GM23248 (cell line): Measurements from ENCODE around the gene LBX2.

Experiments used
- EZH2 ChIP-seq: fragments of 200-600 bp; sonication (generic); IDR thresholded peaks from 2 replicates; pipeline ENCODE4 v1.6.1; 2018; ENCODE audit warnings: antibody characterized with exemption, mild to moderate bottlenecking; ENCODE audit not compliant: insufficient read depth, poor library complexity, severe bottlenecking
- EZH2phosphoT487 ChIP-seq: fragments of 200-600 bp; sonication (generic); IDR thresholded peaks from 2 replicates; pipeline ENCODE4 v1.6.1; 2018; ENCODE audit warnings: antibody characterized with exemption, moderate library complexity, mild to moderate bottlenecking, low read depth; ENCODE audit not compliant: insufficient read depth

DNA sequence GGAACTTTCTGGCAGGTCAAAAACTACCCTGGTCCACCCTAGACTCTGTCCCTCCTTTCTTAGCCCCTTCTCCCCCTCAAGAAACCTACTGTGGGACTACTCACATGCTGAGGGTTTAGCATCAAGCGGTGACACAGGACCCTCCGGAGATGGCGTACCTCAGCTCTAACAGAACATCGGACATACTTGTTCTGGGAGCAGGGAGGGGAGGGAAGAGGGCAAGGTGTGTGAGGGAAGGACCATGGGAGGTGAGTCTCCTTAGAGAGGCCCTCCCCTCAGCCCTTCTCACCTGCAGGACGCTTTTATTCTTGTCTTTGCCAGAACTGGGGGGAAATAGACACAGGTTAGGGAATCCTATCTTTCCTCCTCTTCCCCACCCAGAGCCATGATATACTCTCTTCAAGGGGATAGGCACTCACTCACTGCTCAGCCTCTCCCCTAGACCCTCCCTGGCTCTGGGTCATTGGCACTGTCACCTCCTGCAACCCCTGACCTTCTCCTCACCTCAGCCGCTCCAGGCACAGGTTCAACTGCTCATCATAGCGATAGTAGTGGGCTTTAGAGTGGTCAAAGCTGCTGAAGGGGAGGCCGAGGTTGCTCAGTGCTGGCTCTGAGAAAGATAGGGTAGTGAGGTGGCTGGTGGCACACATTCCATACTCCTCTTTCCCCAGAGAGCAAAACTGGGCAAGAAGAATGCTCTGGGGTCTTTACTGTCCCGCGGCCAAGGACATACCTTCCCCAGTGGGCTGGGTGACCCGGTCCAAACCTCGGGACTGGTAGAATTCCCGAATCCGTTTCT lies 6.2 kb upstream of the LBX2 start:
- TF ChIP-seq EZH2 (no peak), EZH2phosphoT487 (no peak)
